Measurements from ENCODE around the gene ANKRD39. TPM values are rescaled to one million over a fixed set of nuclear protein-coding genes. Genes with fewer than 3 reads are reported as not detected.

The ANKRD39 gene
- total and polyA plus RNA-seq, 9 of the 15 experiments (the other 6 are each of a cell fraction or from before 2014, with no cell fraction given): 8.2 to 33.1 (median 23.8) TPM

- TF ChIP-seq FOXO4 (CRISPR knock-in tag; IDR thresholded peaks at IDR 0.05): no peak
- TF ChIP-seq ZFPM2 (CRISPR knock-in tag; IDR thresholded peaks at IDR 0.05): no peak
- peak; percentile 97 for TF ChIP-seq CBFA2T3 (IDR thresholded peaks at IDR 0.05)
- TF ChIP-seq THRAP3 (IDR thresholded peaks at IDR 0.05; ENCODE audit: borderline replicate concordance): no peak
- TF ChIP-seq UBTF (IDR thresholded peaks at IDR 0.05; ENCODE audit: borderline replicate concordance in 1 of 2, low read depth in 2 of 2, low read length in 2 of 2): no peak
- TF ChIP-seq ZNF766 (CRISPR knock-in tag; conservative IDR thresholded peaks at IDR 0.05): no peak
- TF ChIP-seq KLF16 (IDR thresholded peaks at IDR 0.05): peak; percentile 82
- TF ChIP-seq ZNF23 (CRISPR knock-in tag; IDR thresholded peaks at IDR 0.05): no peak
- TF ChIP-seq ZNF197 (CRISPR knock-in tag; IDR thresholded peaks at IDR 0.05; ENCODE audit: low read depth): 0 out of 2 replicates have a peak, but pooled peaks have one; percentile 62
- peak; percentile 31; the same call in 1 of the 2 replicates for TF ChIP-seq KAT8 (IDR thresholded peaks at IDR 0.05; ENCODE audit: low read depth)
- no peak for TF ChIP-seq PATZ1 (CRISPR knock-in tag; IDR thresholded peaks at IDR 0.05; ENCODE audit: borderline replicate concordance)
- TF ChIP-seq HDGF (IDR thresholded peaks at IDR 0.05): peak; percentile 58; the same call in 1 of the 2 replicates
- TF ChIP-seq NFATC3 (IDR thresholded peaks at IDR 0.05): peak; percentile 47; the same call in 1 of the 2 replicates
- peak; percentile 18 to 59; a peak in 1 of 4 replicates for TF ChIP-seq FOXK2 (conservative IDR thresholded peaks at IDR 0.05 in 1 of 2, IDR thresholded peaks at IDR 0.05 in 1 of 2; ENCODE audit: low read depth in 2 of 2)
- peak; percentile 91 for TF ChIP-seq TCF3 (CRISPR knock-in tag; IDR thresholded peaks at IDR 0.05)
- TF ChIP-seq L3MBTL2 (IDR thresholded peaks at IDR 0.05): peak; percentile 67
- TF ChIP-seq NFE2 (IDR thresholded peaks at IDR 0.05; ENCODE audit: low read depth): no peak
- 0 out of 2 replicates have a peak, but pooled peaks have one; percentile 59 for TF ChIP-seq NBN (IDR thresholded peaks at IDR 0.05; ENCODE audit: low read depth)
- peak; percentile 58 to 67 for TF ChIP-seq E2F6 (IDR thresholded peaks at IDR 0.05; ENCODE audit: borderline replicate concordance in 1 of 2, extremely low read depth in 1 of 2, insufficient read depth in 1 of 2, insufficient read length in 1 of 2, low read depth in 1 of 2, low read length in 1 of 2, poor library complexity in 1 of 2, severe bottlenecking in 1 of 2)
- TF ChIP-seq TOE1 (IDR thresholded peaks at IDR 0.05; ENCODE audit: borderline replicate concordance): 0 out of 2 replicates have a peak, but pooled peaks have one; percentile 22
- TF ChIP-seq TOE1 (CRISPR knock-in tag; IDR thresholded peaks at IDR 0.05; ENCODE audit: borderline replicate concordance, low read depth): no peak
These were observed 37.4 kb upstream of the ANKRD39 start (continued) for GRCh38 chr2:96895032-96895745.

All from K562 (cell line).